Measurements from ENCODE around the gene FGF9.

DNA sequence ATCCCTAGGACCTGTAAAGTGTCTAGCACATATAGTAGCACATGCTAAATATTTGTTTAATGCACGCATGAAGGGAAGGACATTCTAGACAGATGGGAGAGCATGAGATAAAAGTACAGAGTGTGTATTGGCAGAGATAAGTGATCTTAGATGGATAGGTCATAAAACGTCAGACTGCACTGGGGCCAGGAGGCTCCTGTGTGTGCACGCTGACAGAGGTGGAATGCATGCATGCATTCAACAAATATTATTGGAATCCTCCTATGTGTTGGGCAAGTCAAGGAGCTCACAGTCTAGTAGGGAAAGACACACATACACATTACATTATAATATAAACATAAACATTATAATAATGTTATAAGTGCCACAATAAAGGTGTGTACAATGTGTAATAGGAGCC lies 73.3 kb downstream of the FGF9 start:
- TF ChIP-seq FOXK1 (CRISPR knock-in tag; IDR thresholded peaks at IDR 0.05), result no peak
- no peak for TF ChIP-seq ZNF396 (CRISPR knock-in tag; IDR thresholded peaks at IDR 0.05; ENCODE audit: borderline replicate concordance)
- no peak for TF ChIP-seq ZNF671 (CRISPR knock-in tag; IDR thresholded peaks at IDR 0.05)
- TF ChIP-seq CREM (CRISPR knock-in tag; IDR thresholded peaks at IDR 0.05), result no peak
